ENCODE results near the gene CCDC183.

Gene CCDC183

DNA sequence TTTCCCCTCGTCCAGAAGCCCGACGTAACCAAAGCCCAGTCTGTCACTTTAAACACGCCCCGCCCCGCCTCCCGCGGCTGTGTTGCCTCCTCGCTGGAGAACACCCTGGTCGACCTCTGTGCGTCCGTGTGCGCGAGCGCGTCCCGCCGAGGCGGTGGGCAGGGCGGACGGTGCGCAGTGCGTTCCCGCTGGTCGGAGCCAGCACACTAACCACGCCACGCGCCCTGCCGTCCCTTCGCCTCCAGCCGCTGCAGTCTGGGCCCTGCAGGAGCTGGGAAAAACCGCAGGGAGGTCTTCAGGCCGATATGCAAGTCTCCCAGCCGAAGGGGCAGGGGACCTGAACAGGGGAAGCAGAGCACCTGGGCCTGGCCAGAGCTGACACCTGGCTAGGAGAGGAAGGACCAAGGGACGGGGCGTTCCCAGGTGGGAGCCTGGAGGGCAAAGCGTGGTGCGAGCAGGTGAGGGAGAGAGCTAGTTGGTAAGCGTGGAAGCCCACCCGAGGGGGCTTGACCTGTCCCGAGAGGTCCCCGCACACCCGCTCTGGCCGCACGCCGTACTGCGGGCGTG, 51.8 kb downstream of the CCDC183 start:
- peak in 2 of 56 donors; percentile 33 to 46 for DNase-seq

DNA sequence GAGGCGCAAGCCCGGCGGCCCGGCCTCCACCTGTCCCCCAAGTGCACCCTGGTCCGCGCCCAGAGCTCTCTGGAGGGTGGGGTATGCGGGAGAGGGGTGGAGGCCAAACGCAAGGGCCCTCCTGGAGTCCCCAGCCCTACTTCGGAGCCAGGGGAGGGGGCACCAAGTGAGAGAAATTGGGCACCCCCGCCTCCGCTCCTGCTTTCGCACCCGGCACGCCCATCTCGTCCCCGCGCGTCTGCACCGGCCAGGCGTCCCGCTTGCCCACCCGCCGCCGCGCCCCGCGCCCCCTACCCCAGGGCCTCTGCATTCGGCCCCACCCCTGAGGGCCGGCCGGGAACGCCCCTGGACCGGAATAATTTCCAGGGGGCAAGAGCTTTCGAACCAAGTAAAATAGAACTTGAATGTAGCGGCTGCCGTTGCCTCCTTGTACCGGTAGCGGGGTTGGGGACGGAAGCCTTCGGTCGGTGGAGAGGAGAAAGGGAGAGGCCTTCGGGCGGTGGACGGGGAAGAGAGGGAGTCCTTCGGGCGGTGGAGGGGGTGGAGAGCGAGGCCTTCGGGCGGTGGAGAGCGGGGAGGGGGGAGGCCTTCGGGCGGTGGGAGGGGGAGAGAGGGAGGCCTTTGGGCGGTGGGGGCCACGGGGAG, 52.4 kb downstream of the CCDC183 start:
- peak in 2 of 56 donors; percentile 51 to 71 for DNase-seq

GRCh38 chr9:136849038-136849959, 53.2 kb downstream of the CCDC183 start, which contains the start of gene PHPT1:
PHPT1 (plus strand) TSS chr9:136849409; CDS start chr9:136849431, 22 bp downstream.
- DNase-seq, result peak; percentile 71 to 100 (median 97)

- peak in 1 of 56 donors; percentile 49 for DNase-seq
Observed at GRCh38 chr9:136849960-136850865, 54.1 kb downstream of the CCDC183 start.

GRCh38 chr9:136850866-136851775, 55.0 kb downstream of the CCDC183 start:
- no peak for DNase-seq

DNA sequence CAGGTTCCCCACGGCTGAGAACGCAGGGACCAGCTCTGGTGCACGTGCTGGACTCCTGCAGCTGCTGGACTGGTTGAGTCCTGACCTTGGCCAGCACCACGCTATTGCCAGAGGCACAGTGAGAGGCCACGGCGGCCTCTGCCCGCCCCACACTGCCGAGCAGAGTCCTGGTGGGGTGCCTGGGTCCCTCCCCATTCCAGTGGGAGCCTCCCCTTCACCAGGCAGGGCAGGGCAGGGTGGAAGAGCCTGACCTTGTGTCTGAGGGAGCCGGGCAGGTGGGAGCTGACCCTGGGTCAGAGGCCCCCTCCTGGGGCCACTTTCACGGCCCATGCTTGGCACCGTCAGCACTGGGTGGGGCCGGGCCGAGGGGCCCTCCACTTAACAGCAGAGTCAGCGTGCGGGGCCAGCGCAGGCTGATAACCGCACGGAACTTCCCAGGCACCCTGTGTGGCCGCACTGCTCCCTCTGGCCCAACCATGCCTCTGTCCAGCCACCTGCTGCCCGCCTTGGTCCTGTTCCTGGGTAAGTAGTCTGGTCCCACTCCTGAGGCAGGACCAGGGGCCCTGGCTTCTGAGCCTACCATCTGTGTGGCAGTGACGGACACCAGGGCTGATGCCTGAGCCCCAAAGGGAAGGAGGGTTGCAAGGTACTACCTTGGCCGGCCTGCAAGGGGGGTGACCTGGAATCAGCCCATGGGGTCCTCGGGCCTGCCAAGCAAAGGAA, 56.0 kb downstream of the CCDC183 start, which contains the start of gene MAMDC4:
MAMDC4 (plus strand) TSS at position 406 of the 723 bp plus-strand sequence; CDS start at position 477, 71 bp downstream.
- no peak for DNase-seq

DNA sequence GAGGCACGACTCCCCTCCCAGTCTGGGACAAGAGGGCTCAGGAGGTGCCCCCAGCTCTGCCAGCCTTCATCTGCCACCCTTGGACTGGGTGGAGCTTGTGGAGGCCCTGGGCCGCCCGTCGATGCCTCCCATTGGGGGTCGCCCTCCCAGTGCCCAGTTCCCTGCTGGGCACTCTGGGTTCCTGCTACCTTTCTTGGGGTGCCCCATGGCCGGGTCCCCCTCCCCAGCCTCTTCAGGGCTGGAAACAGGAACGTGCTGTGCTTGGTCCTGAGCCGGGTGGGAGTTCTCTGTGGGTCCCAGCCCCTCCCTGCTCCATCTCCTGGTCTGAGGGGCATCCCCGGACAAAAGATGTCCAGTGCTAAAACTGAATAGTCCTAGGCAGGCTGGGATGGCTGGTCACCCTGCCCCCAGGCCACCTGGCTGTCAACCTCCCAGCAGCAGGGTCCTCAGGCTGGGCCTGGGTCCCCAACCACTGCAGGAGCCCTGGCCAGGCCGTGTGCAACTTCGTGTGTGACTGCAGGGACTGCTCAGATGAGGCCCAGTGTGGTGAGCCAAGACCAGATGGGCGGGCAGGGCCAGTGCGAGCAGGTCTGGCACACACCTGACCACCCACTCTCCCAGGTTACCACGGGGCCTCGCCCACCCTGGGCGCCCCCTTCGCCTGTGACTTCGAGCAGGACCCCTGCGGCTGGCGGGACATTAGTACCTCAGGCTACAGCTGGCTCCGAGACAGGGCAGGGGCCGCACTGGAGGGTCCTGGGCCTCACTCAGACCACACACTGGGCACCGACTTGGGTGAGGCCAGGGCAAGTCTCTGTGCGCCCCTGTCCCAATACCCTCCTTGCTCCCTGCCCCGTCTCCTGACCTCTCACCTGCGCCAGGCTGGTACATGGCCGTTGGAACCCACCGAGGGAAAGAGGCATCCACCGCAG, 56.8 kb downstream of the CCDC183 start:
- no peak for DNase-seq

- DNase-seq, result no peak
Observed at GRCh38 chr9:136853596-136854112, 57.5 kb downstream of the CCDC183 start.

GRCh38 chr9:136854113-136854841, 58.1 kb downstream of the CCDC183 start:
- no peak for DNase-seq

GRCh38 chr9:136854842-136855460, 58.8 kb downstream of the CCDC183 start:
- no peak for DNase-seq

DNA sequence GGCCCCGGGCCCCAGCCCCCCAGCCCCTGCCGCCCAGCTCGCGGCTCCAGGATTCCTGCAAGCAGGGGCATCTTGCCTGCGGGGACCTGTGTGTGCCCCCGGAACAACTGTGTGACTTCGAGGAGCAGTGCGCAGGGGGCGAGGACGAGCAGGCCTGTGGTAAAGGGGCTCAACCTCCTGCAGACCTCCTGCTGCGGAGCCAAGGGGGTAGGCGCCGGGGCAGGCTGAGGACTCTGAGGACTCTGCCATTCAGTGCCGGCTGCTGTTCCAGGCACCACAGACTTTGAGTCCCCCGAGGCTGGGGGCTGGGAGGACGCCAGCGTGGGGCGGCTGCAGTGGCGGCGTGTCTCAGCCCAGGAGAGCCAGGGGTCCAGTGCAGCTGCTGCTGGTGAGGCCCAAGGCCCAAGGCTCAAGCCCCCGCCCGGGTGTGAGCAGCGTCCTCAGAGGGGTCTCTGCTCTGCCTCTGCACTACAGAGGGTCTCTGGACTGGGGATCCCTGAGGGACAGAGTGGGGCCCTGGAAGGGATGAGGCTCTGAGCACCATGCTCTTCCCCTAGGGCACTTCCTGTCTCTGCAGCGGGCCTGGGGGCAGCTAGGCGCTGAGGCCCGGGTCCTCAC, 59.4 kb downstream of the CCDC183 start:
- no peak for DNase-seq

- DNase-seq, result no peak
Observed at GRCh38 chr9:136856079-136856476, 59.9 kb downstream of the CCDC183 start.

DNA sequence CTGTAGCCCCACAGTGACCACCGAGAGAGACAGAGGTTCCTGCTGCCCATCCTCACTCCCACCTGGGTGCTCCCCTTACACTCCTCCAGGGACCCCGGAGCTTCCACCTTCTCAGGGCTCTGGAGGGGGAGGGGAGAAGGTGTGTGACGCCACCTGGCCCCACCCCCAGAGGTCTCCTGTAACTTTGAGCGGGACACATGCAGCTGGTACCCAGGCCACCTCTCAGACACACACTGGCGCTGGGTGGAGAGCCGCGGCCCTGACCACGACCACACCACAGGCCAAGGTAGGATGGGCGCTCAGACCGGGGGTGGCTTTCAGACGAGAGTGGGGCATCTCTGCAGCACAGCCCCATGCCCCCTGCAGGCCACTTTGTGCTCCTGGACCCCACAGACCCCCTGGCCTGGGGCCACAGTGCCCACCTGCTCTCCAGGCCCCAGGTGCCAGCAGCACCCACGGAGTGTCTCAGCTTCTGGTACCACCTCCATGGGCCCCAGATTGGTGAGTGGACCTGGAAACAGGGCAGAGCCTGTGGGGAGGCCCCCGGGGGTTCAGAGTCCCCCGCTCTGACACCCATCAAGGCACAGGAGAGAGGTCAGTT, 60.5 kb downstream of the CCDC183 start:
- no peak for DNase-seq

- DNase-seq, result no peak
Observed at GRCh38 chr9:136857166-136857565, 61.0 kb downstream of the CCDC183 start.

Data from amygdala (tissue), 56 donors.